Natural killer cell (primary cell): ENCODE results near the gene SV2B. TPM values are rescaled to one million over a fixed set of nuclear protein-coding genes. Genes with fewer than 3 reads are reported as not detected.

Source experiments
- ATAC-seq, 3 donors: fragments of 150-1000 bp in 2 of 3; fragments of 200-7000 bp in 1 of 3; cut with Tn5 transposase; 1 replicate in 1 of 3; 2 replicates in 2 of 3; pipeline ENCODE4 v1.10.0; 2021; ENCODE audit warnings: mild to moderate bottlenecking in 2 of 3, moderate library complexity in 2 of 3
- DNase-seq, 2 donors: peaks; one replicate each; pipeline versions ENCODE4 v3.0.0 to v3.0.0-alpha.2; 2013 to 2021; ENCODE audit warnings: mixed read lengths in 1 of 2
- H3K27ac ChIP-seq: one replicate; pipeline ENCODE4 v1.5.1; 2013; ENCODE audit warnings: mild to moderate bottlenecking, low read length
- H3K27me3 ChIP-seq: one replicate; pipeline ENCODE4 v1.6.1; 2013; ENCODE audit warnings: low read length; ENCODE audit not compliant: control insufficient read depth, insufficient read depth
- H3K36me3 ChIP-seq: one replicate; pipeline ENCODE4 v1.6.1; 2013; ENCODE audit warnings: low read length; ENCODE audit not compliant: control insufficient read depth, insufficient read depth
- H3K4me1 ChIP-seq: one replicate; pipeline ENCODE4 v1.6.1; 2013; ENCODE audit warnings: low read length; ENCODE audit not compliant: control insufficient read depth, insufficient read depth
- H3K4me3 ChIP-seq: one replicate; pipeline ENCODE4 v1.5.1; 2013; ENCODE audit warnings: low read length
- H3K9me3 ChIP-seq: one replicate; pipeline ENCODE4 v1.6.1; 2013; ENCODE audit warnings: low read length; ENCODE audit not compliant: control insufficient read depth, insufficient read depth
- H3K27ac Mint-ChIP-seq, 2 donors: one replicate each; pipeline ENCODE4 v1.8.0; 2022; ENCODE audit warnings: mild to moderate bottlenecking in 2 of 2, mixed read lengths in 2 of 2, moderate library complexity in 1 of 2
- H3K27me3 Mint-ChIP-seq, 2 donors: one replicate each; pipeline ENCODE4 v1.8.0; 2022; ENCODE audit warnings: low read depth in 2 of 2, mixed read lengths in 2 of 2
- H3K36me3 Mint-ChIP-seq: one replicate; pipeline ENCODE4 v1.8.0; 2022; ENCODE audit warnings: mixed read lengths
- H3K4me1 Mint-ChIP-seq, 2 donors: one replicate each; pipeline ENCODE4 v1.8.0; 2022; ENCODE audit warnings: mixed read lengths in 2 of 2
- H3K4me3 Mint-ChIP-seq: one replicate; pipeline ENCODE4 v1.8.0; 2022; ENCODE audit warnings: mild to moderate bottlenecking, moderate library complexity, mixed read lengths
- H3K9me3 Mint-ChIP-seq, 2 donors: one replicate each; pipeline ENCODE4 v1.8.0; 2022; ENCODE audit warnings: mixed read lengths in 2 of 2
- CTCF ChIP-seq: fragments of 200-600 bp; IDR thresholded peaks from one replicate; pipeline ENCODE4 v1.8.0; 2022; ENCODE audit warnings: antibody characterized with exemption
- WGBS: methylation state at CpG from one replicate; pipeline ENCODE4 v1.1.7; 2013; ENCODE audit warnings: missing lambda C conversion rate; ENCODE audit not compliant: insufficient coverage; 5-methylcytosine and 5-hydroxymethylcytosine counted together
- intact Hi-C: fragments of 100-400 bp; cut with micrococcal nuclease; formaldehyde crosslinking; loops from one replicate; pipeline ENCODE4 v1.14.2; 2022
- total RNA-seq, 4 donors: library from RNA; stranded (reverse); fragments of 120-200 nt in 1 of 4; gene quantifications; one replicate each; pipeline versions ENCODE4 v1.2.3 to v1.2.4, GENCODE V29; 2013 to 2022

SV2B gene
- total RNA-seq, 3 donors from 2014 or later (not counting 1 experiment from before 2014, with no cell fraction given), result not detected

- Mint-ChIP-seq H3K4me3 (no peak overlapping the region), H3K27me3 (peaks cover 29 to 65% of the 10 kb centered on the region in 2 donors), H3K9me3 (no peaks in the 10 kb centered on the region), H3K36me3 (no peaks in the 10 kb centered on the region), H3K27ac (no peak overlapping the region), H3K4me1 (no peaks in the 10 kb centered on the region)
- DNase-seq (no peak), ATAC-seq (no peak)
- intact Hi-C loops, result no loop called here
- Histone ChIP-seq H3K36me3 (no peaks in the 10 kb centered on the region), H3K4me1 (no peaks in the 10 kb centered on the region), H3K27me3 (peaks cover 4% of the 10 kb centered on the region), H3K27ac (no peak overlapping the region), H3K9me3 (no peaks in the 10 kb centered on the region), H3K4me3 (no peak overlapping the region)
- WGBS, result 90% methylated on average over 10 of the region's 11 CpGs
- no peak for TF ChIP-seq CTCF
Measured at GRCh38 chr15:91110407-91110806, 10.3 kb downstream of the SV2B start.

GRCh38 chr15:91113030-91113429 is 13.0 kb downstream of the SV2B start:
- no peaks in the 10 kb centered on the region for H3K9me3 ChIP-seq
- no peaks in the 10 kb centered on the region for H3K36me3 ChIP-seq
- no peak for TF ChIP-seq CTCF
- no peak for DNase-seq
- intact Hi-C loops, result no loop called here
- no peak for ATAC-seq
- Mint-ChIP-seq H3K27me3 (peaks cover 21 to 73% of the 10 kb centered on the region in 2 donors), H3K27ac (no peak overlapping the region), H3K36me3 (no peaks in the 10 kb centered on the region), H3K4me3 (no peak overlapping the region), H3K4me1 (no peaks in the 10 kb centered on the region), H3K9me3 (no peaks in the 10 kb centered on the region)
- H3K27ac ChIP-seq, result no peak overlapping the region
- H3K4me3 ChIP-seq, result no peak overlapping the region
- H3K4me1 ChIP-seq, result no peaks in the 10 kb centered on the region
- WGBS, result 73% methylated on average over 5 of the region's 6 CpGs
- peaks cover 4% of the 10 kb centered on the region for H3K27me3 ChIP-seq

GRCh38 chr15:91114301-91114700 is 14.2 kb downstream of the SV2B start:
- no peaks in the 10 kb centered on the region for H3K9me3 Mint-ChIP-seq
- intact Hi-C loops, result no loop called here
- no peak overlapping the region for H3K4me3 Mint-ChIP-seq
- no peaks in the 10 kb centered on the region for H3K4me1 ChIP-seq
- H3K27me3 ChIP-seq, result peaks cover 4% of the 10 kb centered on the region
- no peaks in the 10 kb centered on the region for H3K4me1 Mint-ChIP-seq
- DNase-seq (no peak), ATAC-seq (no peak)
- no peak overlapping the region for H3K4me3 ChIP-seq
- H3K36me3 Mint-ChIP-seq, result no peaks in the 10 kb centered on the region
- no peak for TF ChIP-seq CTCF
- no peak overlapping the region for H3K27ac ChIP-seq
- no peaks in the 10 kb centered on the region for H3K9me3 ChIP-seq
- WGBS, result 76% methylated on average over 5 of the region's 5 CpGs
- no peak overlapping the region for H3K27ac Mint-ChIP-seq
- H3K27me3 Mint-ChIP-seq, result peaks cover 23 to 66% of the 10 kb centered on the region in 2 donors
- H3K36me3 ChIP-seq, result no peaks in the 10 kb centered on the region
